CD4-positive, alpha-beta T cell treated with Interferon alpha-2 for 1 hour (primary cell): ENCODE results near the gene PSMD9.
"Not testable (repeated sequence)": the region's sequence is repeated elsewhere in the genome, so short reads cannot be mapped to it uniquely, and the experiment has no call there.

Experiments used
- DNase-seq, 2 donors: peaks; one replicate each; pipeline ENCODE4 v3.0.0-alpha.2; 2020 to 2022

Gene PSMD9

GRCh38 chr12:121874071-121874470 is 14.5 kb upstream of the PSMD9 start:
- DNase-seq = no peak

GRCh38 chr12:121875582-121875981 is 13.0 kb upstream of the PSMD9 start:
- no peak for DNase-seq

GRCh38 chr12:121876080-121876447 is 12.5 kb upstream of the PSMD9 start:
- not testable (repeated sequence) for DNase-seq

GRCh38 chr12:121883315-121883660 is 5.3 kb upstream of the PSMD9 start:
- DNase-seq = no peak

- DNase-seq = not testable (repeated sequence)
These were observed 3.5 kb upstream of the PSMD9 start for GRCh38 chr12:121885129-121885528.

GRCh38 chr12:121888083-121888477 is 510 bp upstream of the PSMD9 start:
- DNase-seq = no peak

GRCh38 chr12:121889274-121889624 is 659 bp downstream of the PSMD9 start:
- no peak for DNase-seq

- not testable (repeated sequence) for DNase-seq
These were observed 1.1 kb downstream of the PSMD9 start for GRCh38 chr12:121889661-121890060.

GRCh38 chr12:121892673-121893561 is 4.3 kb downstream of the PSMD9 start:
- DNase-seq = no peak

GRCh38 chr12:121893961-121894460 is 5.4 kb downstream of the PSMD9 start:
- no peak for DNase-seq

- peak in 1 of 2 donors; percentile 16 for DNase-seq
These were observed 6.0 kb downstream of the PSMD9 start for GRCh38 chr12:121894633-121895032.

GRCh38 chr12:121898287-121898686 is 9.7 kb downstream of the PSMD9 start:
- no peak for DNase-seq

GRCh38 chr12:121899590-121899989 is 11.0 kb downstream of the PSMD9 start:
- DNase-seq = no peak

GRCh38 chr12:121903202-121903601 is 14.6 kb downstream of the PSMD9 start:
- DNase-seq = no peak

GRCh38 chr12:121905746-121906145 is 17.2 kb downstream of the PSMD9 start:
- DNase-seq = no peak

GRCh38 chr12:121908702-121909101 is 20.1 kb downstream of the PSMD9 start:
- DNase-seq = no peak

GRCh38 chr12:121911824-121912585 is 23.4 kb downstream of the PSMD9 start:
- DNase-seq = no peak

- no peak for DNase-seq
These were observed 27.3 kb downstream of the PSMD9 start for GRCh38 chr12:121915841-121916321.

GRCh38 chr12:121916719-121917118 is 28.1 kb downstream of the PSMD9 start:
- DNase-seq = no peak

- peak; percentile 95 to 96 for DNase-seq
These were observed 29.5 kb downstream of the PSMD9 start, which contains the start of gene CFAP251 for GRCh38 chr12:121917950-121918678. Gene CFAP251, plus strand, starts transcription at chr12:121918592. Its CDS starts 2,714 bp downstream, at chr12:121921306.

GRCh38 chr12:121918679-121919038 is 30.1 kb downstream of the PSMD9 start:
- no peak for DNase-seq

- DNase-seq = no peak
These were observed 32.5 kb downstream of the PSMD9 start for GRCh38 chr12:121921066-121921465.

- no peak for DNase-seq
These were observed 36.7 kb downstream of the PSMD9 start for GRCh38 chr12:121925358-121925695.
